ENCODE measurements around the gene DCC.

Gene DCC

GRCh38 chr18:52903857-52904256, 563.9 kb downstream of the DCC start:
- Histone ChIP-seq H3K9me3 (ENCODE audit: control extremely low read depth in 1 of 5, control insufficient read depth in 4 of 5, insufficient read depth in 2 of 5, low read depth in 1 of 5, low read length in 4 of 5) (no peaks in the 10 kb centered on the region), H3K36me3 (ENCODE audit: control insufficient read depth in 4 of 4, insufficient read depth in 4 of 4, low read length in 3 of 4) (no peaks in the 10 kb centered on the region), H3K27ac (ENCODE audit: insufficient read depth in 1 of 2, low read depth in 1 of 2, low read length in 2 of 2, poor library complexity in 1 of 2, severe bottlenecking in 2 of 2) (no peak overlapping the region), H3K27me3 (replicated peaks in 2 of 5; ENCODE audit: control insufficient read depth in 4 of 5, insufficient read depth in 5 of 5, low read length in 4 of 5) (no peaks in the 10 kb centered on the region), H3K4me1 (ENCODE audit: control extremely low read depth in 1 of 4, control insufficient read depth in 4 of 4, insufficient read depth in 4 of 4, low read length in 3 of 4) (no peaks in the 10 kb centered on the region), H3K4me3 (ENCODE audit: control insufficient read depth in 1 of 7, extremely low read depth in 1 of 7, insufficient read depth in 4 of 7, low read depth in 2 of 7, low read length in 6 of 7) (no peak overlapping the region)
- WGBS (ENCODE audit: insufficient coverage): 30% methylated on average over 2 of the region's 3 CpGs
- POLR2A ChIA-PET: no interaction called here
- CTCF ChIA-PET: no interaction called here
- no peak for DNase-seq

- no peaks in the 10 kb centered on the region for H3K36me3 ChIP-seq (ENCODE audit: control insufficient read depth in 4 of 4, insufficient read depth in 4 of 4, low read length in 3 of 4)
- CTCF ChIA-PET: no interaction called here
- H3K4me3 ChIP-seq (ENCODE audit: control insufficient read depth in 1 of 7, extremely low read depth in 1 of 7, insufficient read depth in 4 of 7, low read depth in 2 of 7, low read length in 6 of 7): no peak overlapping the region
- POLR2A ChIA-PET: no interaction called here
- H3K4me1 ChIP-seq (ENCODE audit: control extremely low read depth in 1 of 4, control insufficient read depth in 4 of 4, insufficient read depth in 4 of 4, low read length in 3 of 4): no peaks in the 10 kb centered on the region
- WGBS (ENCODE audit: insufficient coverage): 98% methylated on average over 6 of the region's 9 CpGs
- no peak for DNase-seq
- H3K27ac ChIP-seq (ENCODE audit: insufficient read depth in 1 of 2, low read depth in 1 of 2, low read length in 2 of 2, poor library complexity in 1 of 2, severe bottlenecking in 2 of 2): no peak overlapping the region
- H3K27me3 ChIP-seq (replicated peaks in 2 of 5; ENCODE audit: control insufficient read depth in 4 of 5, insufficient read depth in 5 of 5, low read length in 4 of 5): no peaks in the 10 kb centered on the region
- no peaks in the 10 kb centered on the region for H3K9me3 ChIP-seq (ENCODE audit: control extremely low read depth in 1 of 5, control insufficient read depth in 4 of 5, insufficient read depth in 2 of 5, low read depth in 1 of 5, low read length in 4 of 5)
Measured at GRCh38 chr18:52907543-52908308, 567.7 kb downstream of the DCC start.

- H3K4me3 ChIP-seq (ENCODE audit: control insufficient read depth in 1 of 7, extremely low read depth in 1 of 7, insufficient read depth in 4 of 7, low read depth in 2 of 7, low read length in 6 of 7): no peak overlapping the region
- POLR2A ChIA-PET: no interaction called here
- H3K27ac ChIP-seq (ENCODE audit: insufficient read depth in 1 of 2, low read depth in 1 of 2, low read length in 2 of 2, poor library complexity in 1 of 2, severe bottlenecking in 2 of 2): no peak overlapping the region
- CTCF ChIA-PET: no interaction called here
- DNase-seq: no peak
- no peaks in the 10 kb centered on the region for H3K27me3 ChIP-seq (replicated peaks in 2 of 5; ENCODE audit: control insufficient read depth in 4 of 5, insufficient read depth in 5 of 5, low read length in 4 of 5)
- H3K4me1 ChIP-seq (ENCODE audit: control extremely low read depth in 1 of 4, control insufficient read depth in 4 of 4, insufficient read depth in 4 of 4, low read length in 3 of 4): no peaks in the 10 kb centered on the region
- 0% methylated on average over 1 of the region's 3 CpGs for WGBS (ENCODE audit: insufficient coverage)
- H3K36me3 ChIP-seq (ENCODE audit: control insufficient read depth in 4 of 4, insufficient read depth in 4 of 4, low read length in 3 of 4): no peaks in the 10 kb centered on the region
- no peaks in the 10 kb centered on the region for H3K9me3 ChIP-seq (ENCODE audit: control extremely low read depth in 1 of 5, control insufficient read depth in 4 of 5, insufficient read depth in 2 of 5, low read depth in 1 of 5, low read length in 4 of 5)
Measured at GRCh38 chr18:52914148-52914547, 574.2 kb downstream of the DCC start.

- DNase-seq: no peak
- ChIA-PET CTCF (no interaction called here), POLR2A (no interaction called here)
- peaks cover 0 to 2% (median 0%) of the 10 kb centered on the region in 5 experiments for H3K27me3 ChIP-seq (replicated peaks in 2 of 5; ENCODE audit: control insufficient read depth in 4 of 5, insufficient read depth in 5 of 5, low read length in 4 of 5)
- H3K36me3 ChIP-seq (ENCODE audit: control insufficient read depth in 4 of 4, insufficient read depth in 4 of 4, low read length in 3 of 4): no peaks in the 10 kb centered on the region
- H3K4me3 ChIP-seq (ENCODE audit: control insufficient read depth in 1 of 7, extremely low read depth in 1 of 7, insufficient read depth in 4 of 7, low read depth in 2 of 7, low read length in 6 of 7): no peak overlapping the region
- whole genome bisulfite sequencing (ENCODE audit: insufficient coverage): no CpG with 5 or more reads among the region's 1 CpG
- no peak overlapping the region for H3K27ac ChIP-seq (ENCODE audit: insufficient read depth in 1 of 2, low read depth in 1 of 2, low read length in 2 of 2, poor library complexity in 1 of 2, severe bottlenecking in 2 of 2)
- H3K9me3 ChIP-seq (ENCODE audit: control extremely low read depth in 1 of 5, control insufficient read depth in 4 of 5, insufficient read depth in 2 of 5, low read depth in 1 of 5, low read length in 4 of 5): no peaks in the 10 kb centered on the region
- no peaks in the 10 kb centered on the region for H3K4me1 ChIP-seq (ENCODE audit: control extremely low read depth in 1 of 4, control insufficient read depth in 4 of 4, insufficient read depth in 4 of 4, low read length in 3 of 4)
Measured at GRCh38 chr18:52920665-52921064, 580.7 kb downstream of the DCC start.

GRCh38 chr18:52933356-52933755, 593.4 kb downstream of the DCC start:
- DNase-seq: no peak
- Histone ChIP-seq H3K9me3 (ENCODE audit: control extremely low read depth in 1 of 5, control insufficient read depth in 4 of 5, insufficient read depth in 2 of 5, low read depth in 1 of 5, low read length in 4 of 5) (no peaks in the 10 kb centered on the region), H3K4me1 (ENCODE audit: control extremely low read depth in 1 of 4, control insufficient read depth in 4 of 4, insufficient read depth in 4 of 4, low read length in 3 of 4) (no peaks in the 10 kb centered on the region), H3K27me3 (replicated peaks in 2 of 5; ENCODE audit: control insufficient read depth in 4 of 5, insufficient read depth in 5 of 5, low read length in 4 of 5) (no peaks in the 10 kb centered on the region), H3K4me3 (ENCODE audit: control insufficient read depth in 1 of 7, extremely low read depth in 1 of 7, insufficient read depth in 4 of 7, low read depth in 2 of 7, low read length in 6 of 7) (no peak overlapping the region), H3K27ac (ENCODE audit: insufficient read depth in 1 of 2, low read depth in 1 of 2, low read length in 2 of 2, poor library complexity in 1 of 2, severe bottlenecking in 2 of 2) (no peak overlapping the region), H3K36me3 (ENCODE audit: control insufficient read depth in 4 of 4, insufficient read depth in 4 of 4, low read length in 3 of 4) (no peaks in the 10 kb centered on the region)
- CTCF ChIA-PET: no interaction called here
- POLR2A ChIA-PET: no interaction called here
- WGBS (ENCODE audit: insufficient coverage): 86% methylated on average over 2 of the region's 2 CpGs

- Histone ChIP-seq H3K27me3 (replicated peaks in 2 of 5; ENCODE audit: control insufficient read depth in 4 of 5, insufficient read depth in 5 of 5, low read length in 4 of 5) (no peaks in the 10 kb centered on the region), H3K27ac (ENCODE audit: insufficient read depth in 1 of 2, low read depth in 1 of 2, low read length in 2 of 2, poor library complexity in 1 of 2, severe bottlenecking in 2 of 2) (no peak overlapping the region), H3K36me3 (ENCODE audit: control insufficient read depth in 4 of 4, insufficient read depth in 4 of 4, low read length in 3 of 4) (no peaks in the 10 kb centered on the region), H3K9me3 (ENCODE audit: control extremely low read depth in 1 of 5, control insufficient read depth in 4 of 5, insufficient read depth in 2 of 5, low read depth in 1 of 5, low read length in 4 of 5) (no peaks in the 10 kb centered on the region), H3K4me3 (ENCODE audit: control insufficient read depth in 1 of 7, extremely low read depth in 1 of 7, insufficient read depth in 4 of 7, low read depth in 2 of 7, low read length in 6 of 7) (no peak overlapping the region), H3K4me1 (ENCODE audit: control extremely low read depth in 1 of 4, control insufficient read depth in 4 of 4, insufficient read depth in 4 of 4, low read length in 3 of 4) (no peaks in the 10 kb centered on the region)
- CTCF ChIA-PET: no interaction called here
- no CpG with 5 or more reads among the region's 1 CpG for WGBS (ENCODE audit: insufficient coverage)
- no peak for DNase-seq
- POLR2A ChIA-PET: no interaction called here
Measured at GRCh38 chr18:52936931-52937330, 596.9 kb downstream of the DCC start.

- no peaks in the 10 kb centered on the region for H3K36me3 ChIP-seq (ENCODE audit: control insufficient read depth in 4 of 4, insufficient read depth in 4 of 4, low read length in 3 of 4)
- DNase-seq: no peak
- no peaks in the 10 kb centered on the region for H3K9me3 ChIP-seq (ENCODE audit: control extremely low read depth in 1 of 5, control insufficient read depth in 4 of 5, insufficient read depth in 2 of 5, low read depth in 1 of 5, low read length in 4 of 5)
- H3K27me3 ChIP-seq (replicated peaks in 2 of 5; ENCODE audit: control insufficient read depth in 4 of 5, insufficient read depth in 5 of 5, low read length in 4 of 5): no peaks in the 10 kb centered on the region
- ChIA-PET POLR2A (no interaction called here), CTCF (no interaction called here)
- H3K4me3 ChIP-seq (ENCODE audit: control insufficient read depth in 1 of 7, extremely low read depth in 1 of 7, insufficient read depth in 4 of 7, low read depth in 2 of 7, low read length in 6 of 7): no peak overlapping the region
- no peaks in the 10 kb centered on the region for H3K4me1 ChIP-seq (ENCODE audit: control extremely low read depth in 1 of 4, control insufficient read depth in 4 of 4, insufficient read depth in 4 of 4, low read length in 3 of 4)
- no peak overlapping the region for H3K27ac ChIP-seq (ENCODE audit: insufficient read depth in 1 of 2, low read depth in 1 of 2, low read length in 2 of 2, poor library complexity in 1 of 2, severe bottlenecking in 2 of 2)
- WGBS (ENCODE audit: insufficient coverage): 96% methylated on average over 4 of the region's 6 CpGs
Measured at GRCh38 chr18:52937840-52938239, 597.8 kb downstream of the DCC start.

Measured in common myeloid progenitor, CD34-positive (primary cell).